NCI-H2107 treated with DMSO at 0.1 percent for 48 hours (cell line): ENCODE data around the gene PHF3.
"Not testable (repeated sequence)": the region's sequence is repeated elsewhere in the genome, so short reads cannot be mapped to it uniquely, and the experiment has no call there.

Experiments
- DNase-seq: peaks from one replicate; lab custom pipeline; 2025; ENCODE audit not compliant: unreplicated experiment; lab: John Stamatoyannopoulos, UW

The PHF3 gene

DNA sequence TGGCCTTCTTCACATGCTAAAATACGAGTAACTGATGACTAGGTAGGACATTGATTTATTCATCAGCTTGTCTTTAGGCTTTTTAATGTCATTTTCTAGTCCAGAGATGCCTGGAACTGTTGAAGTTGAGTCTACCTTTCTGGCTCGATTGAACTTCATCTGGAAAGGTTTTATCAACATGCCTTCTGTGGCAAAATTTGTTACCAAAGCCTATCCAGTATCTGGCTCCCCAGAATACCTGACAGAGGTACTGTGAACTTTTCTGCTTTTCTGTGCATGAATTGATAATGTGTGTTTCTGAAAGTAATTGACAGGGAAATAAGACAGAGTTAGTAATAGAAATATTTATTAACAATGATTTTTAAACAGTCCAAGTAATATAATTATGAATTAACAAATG is 71.0 kb downstream of the PHF3 start:
- no peak for DNase-seq

DNA sequence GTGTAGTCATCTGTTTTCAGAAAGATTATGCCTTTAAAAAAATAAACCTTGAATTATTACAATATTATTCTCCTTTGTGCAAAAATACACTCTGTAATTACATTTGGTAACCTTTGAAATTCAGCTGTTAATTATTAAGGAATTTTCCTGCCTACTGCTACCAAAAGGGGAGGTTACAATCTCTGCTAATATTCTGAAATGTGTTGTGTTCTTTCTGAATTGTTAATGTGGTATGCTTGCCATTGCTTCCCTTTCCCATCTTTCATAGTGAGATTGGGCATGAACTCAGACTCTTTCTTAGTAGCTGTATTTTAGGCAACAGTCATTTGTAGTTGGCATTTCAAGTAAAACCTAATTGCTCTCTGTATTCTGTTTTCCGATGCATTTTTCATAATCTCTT is 73.0 kb downstream of the PHF3 start:
- DNase-seq, result no peak

DNA sequence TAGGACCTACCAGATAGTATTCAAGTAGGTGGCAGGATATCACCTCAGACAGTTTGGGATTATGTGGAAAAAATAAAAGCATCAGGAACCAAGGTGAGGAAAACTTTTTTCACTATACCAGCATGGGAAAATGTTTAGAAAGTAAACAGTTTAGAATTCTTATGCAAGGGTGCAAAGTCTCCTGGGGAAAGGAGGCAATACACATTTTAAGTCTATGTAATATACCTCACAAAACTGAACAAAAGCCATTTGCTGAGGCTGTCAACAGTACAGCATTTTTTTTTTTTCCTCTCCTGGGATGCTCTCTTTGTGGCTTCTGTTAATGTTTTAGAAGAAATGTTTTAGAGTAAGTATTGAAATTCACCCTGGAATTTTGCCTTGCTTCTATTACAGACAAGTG is 73.5 kb downstream of the PHF3 start:
- DNase-seq, result no peak

DNA sequence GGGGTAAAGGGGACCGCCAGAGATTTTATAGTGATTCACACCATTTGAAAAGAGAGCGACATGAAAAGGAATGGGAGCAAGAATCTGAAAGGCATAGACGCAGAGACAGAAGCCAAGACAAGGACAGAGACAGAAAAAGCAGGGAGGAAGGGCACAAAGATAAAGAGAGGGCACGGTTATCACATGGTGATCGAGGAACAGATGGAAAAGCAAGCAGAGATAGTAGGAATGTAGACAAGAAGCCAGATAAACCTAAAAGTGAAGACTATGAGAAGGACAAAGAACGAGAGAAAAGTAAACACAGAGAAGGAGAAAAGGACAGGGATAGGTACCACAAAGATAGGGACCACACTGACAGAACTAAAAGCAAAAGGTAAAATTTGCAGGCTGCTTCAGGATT is 77.7 kb downstream of the PHF3 start:
- no peak for DNase-seq

DNA sequence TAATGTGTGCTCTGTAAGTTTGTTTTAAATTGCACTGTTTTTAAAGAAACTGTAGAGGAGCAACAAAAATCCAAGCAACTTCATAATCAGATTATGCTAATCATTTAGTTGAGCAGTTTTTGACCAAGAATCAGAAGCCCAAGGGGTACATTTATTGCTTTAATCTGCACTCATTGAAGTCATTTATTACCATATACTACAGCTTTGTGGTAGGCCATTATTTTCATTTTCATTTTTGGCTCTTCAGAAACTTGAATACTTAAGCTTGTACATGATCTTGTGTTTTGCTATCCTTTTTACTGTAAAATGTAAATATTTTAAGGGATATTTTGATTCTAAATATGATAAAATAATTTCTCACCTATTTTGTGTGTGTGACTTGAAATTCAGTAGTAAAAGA is 78.5 kb downstream of the PHF3 start:
- no peak for DNase-seq

DNA sequence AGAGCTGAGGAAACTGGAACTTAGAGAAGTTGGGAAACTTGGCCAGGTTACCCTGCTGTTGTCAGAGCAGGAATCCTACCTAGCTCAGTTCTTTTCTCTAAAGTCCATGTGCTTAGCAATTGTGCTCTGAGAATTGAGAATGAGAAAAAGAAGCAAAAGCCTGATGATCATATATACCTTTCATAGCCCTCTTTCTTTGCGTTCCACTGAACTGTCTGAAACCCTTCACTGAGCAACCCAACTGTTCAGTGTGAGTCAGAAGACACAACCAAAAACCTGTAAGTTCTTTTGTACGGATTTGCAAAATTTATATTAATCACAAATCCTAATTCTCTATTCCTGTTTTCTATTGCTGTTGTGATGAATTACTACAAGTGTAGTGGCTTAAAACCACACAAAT is 80.6 kb downstream of the PHF3 start:
- DNase-seq, result no peak

DNA sequence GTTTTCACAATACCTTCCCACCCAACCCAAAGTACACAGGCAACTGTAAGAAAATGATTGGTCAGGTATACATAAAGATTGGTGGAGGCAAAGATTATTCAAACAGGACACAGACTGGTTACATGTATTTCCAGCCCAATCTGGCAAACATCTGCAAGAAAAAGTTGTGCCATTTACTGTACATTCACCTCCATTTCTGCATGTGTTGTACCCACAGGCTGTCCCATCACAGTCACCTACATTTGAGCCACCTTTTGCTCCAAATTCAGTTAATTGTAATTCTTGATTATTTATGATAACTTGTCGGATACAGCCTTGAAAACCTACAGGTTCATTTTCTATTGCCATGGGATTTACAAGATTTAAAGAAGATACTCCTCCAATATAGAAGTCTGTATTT is 85.6 kb downstream of the PHF3 start:
- DNase-seq, result no peak

DNA sequence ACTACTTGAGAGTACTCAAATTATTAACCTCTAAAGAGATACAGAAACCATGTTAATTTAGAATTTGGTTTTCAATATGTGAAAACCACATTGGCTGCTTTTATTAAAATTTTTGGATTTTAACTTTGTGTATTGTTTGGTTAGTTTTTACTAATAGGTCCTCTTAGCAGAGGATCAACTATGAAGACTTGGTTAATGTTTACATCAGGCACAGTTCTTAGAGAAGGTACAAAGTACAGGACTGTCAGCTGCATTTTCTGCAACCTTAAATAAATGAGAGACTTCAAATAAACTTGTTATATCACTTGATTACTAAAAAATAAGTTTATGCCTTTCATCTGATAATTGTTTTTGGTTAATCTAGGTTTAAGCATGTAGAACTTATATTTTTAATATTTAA is 89.1 kb downstream of the PHF3 start:
- no peak for DNase-seq

DNA sequence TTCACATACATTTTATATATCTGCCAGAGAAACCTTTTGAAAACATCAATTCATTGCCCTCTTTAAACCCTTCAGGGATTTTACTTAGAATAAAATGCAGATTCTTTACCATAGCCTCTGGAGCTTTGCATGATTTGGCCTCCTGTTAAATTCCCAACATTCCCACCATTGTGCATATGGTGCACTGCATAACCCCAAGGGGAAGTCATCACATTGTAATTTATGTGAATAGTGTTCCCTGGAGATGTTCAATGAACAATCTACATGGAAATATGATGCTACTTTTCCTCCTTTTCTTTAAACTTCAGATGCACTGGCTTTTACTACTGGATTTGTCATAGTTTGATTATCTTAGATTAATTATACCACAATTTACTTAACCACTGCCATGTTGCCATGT is 94.7 kb downstream of the PHF3 start:
- DNase-seq, result no peak

DNA sequence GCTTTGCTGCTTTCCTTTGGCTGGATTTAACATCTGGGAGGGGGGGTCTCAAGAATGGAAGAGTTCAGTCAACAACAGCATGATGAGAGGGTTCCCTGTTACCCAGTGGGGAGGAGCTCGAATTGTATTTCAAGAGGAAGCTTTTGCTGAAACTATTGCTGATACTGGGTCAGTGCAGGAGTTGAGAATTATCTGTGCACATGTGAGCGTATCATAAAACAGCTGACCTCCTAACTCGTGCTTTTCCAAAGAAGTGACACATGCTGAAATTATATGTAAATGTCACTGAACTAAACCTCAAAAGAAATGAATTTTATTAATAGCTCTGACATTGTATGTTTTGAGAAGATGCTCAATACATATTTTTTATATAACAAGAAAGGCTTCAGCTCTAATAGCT is 96.3 kb downstream of the PHF3 start:
- no peak for DNase-seq

DNA sequence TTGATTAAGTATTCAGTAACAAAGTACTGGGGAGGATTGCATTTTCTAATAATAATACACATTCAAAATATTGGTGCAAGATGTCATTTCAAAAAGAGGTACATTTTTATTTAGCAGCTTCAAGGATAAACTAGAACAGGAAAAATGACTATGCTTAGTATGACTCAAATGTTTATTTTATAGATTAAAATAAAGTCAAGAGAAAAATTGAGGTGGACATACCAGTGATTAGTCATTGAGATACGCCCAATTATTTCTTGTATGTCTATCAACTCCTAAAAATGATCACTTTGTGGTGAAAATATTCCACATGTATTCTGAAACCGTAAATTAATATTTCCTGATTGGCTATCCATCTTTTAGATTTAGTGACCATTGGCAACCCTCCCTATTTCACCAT is 96.7 kb downstream of the PHF3 start:
- DNase-seq, result no peak

DNA sequence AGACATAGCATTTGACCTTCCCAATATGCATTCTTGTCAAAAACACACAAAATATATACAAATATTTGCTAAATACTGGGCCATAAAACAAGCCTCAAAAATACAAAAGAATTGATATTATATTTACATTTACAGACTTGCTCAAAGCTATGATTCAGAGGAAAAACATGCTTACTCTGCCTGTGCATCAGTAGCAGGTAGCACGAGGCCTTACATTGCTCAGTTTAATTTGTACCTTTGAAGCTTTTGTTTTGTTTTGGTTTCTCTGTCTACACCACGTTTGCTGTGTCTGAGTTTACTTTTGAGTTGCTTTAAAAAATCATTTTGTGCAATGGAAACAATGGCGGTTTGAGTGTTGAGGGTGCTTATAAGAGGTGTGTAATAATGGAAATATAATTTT is 99.3 kb downstream of the PHF3 start:
- no peak for DNase-seq

DNA sequence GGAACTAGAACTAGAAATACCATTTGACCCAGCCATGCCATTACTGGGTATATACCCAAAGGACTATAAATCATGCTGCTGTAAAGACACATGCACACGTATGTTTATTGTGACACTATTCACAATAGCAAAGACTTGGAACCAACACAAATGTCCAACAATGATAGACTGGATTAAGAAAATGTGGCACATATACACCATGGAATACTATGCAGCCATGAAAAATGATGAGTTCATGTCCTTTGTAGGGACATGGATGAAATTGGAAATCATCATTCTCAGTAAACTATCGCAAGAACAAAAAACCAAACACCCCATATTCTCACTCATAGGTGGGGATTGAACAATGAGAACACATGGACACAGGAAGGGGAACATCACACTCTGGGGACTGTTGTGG is 102.6 kb downstream of the PHF3 start:
- DNase-seq, result not testable (repeated sequence)

DNA sequence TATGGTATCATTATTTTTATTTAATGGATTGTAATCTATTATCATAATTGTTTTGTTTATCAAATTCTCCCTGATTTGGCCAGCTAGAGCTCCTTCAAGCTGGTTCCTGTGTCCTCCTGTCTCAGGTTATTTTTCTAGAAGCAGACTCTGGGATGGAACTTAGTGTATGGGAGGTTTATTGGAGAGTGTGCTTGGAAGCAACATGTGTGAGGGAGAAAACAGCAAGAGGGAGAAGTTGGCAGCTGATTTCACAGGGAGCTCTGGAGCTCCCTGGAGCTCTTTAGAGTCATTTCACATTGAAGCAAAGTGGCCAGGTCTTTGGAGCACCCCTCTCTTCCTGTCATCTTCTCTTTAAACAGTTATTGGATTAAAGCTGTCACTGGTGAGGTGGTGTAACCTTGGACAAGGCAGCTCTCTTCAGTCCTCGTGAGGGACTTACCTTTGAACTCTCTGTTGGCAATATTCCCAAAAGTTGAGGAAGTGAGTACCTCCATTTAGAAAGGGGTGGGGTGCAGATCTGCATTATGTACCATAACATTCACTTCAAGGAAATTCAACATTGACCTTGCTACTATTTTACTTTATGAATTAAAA is 103.6 kb downstream of the PHF3 start:
- DNase-seq, result no peak

DNA sequence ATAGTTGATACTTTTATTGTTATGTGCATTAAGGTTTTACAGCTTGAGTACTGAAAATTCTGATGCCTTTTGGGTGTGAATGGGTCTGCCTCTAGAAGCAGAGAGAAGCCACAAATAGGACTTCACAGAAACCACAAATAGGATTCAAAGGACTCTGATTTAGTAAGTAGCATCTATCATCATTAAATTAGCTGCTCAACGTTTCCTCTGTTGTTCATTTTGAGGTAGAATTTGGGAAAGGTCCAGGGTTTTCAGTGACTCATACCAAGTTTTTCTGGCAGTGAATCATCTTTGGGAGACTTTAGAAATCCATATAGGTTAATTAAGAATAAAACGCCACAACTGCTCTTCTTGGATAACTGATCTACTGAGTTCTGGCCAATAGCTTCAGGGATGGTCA is 105.1 kb downstream of the PHF3 start:
- DNase-seq, result no peak

DNA sequence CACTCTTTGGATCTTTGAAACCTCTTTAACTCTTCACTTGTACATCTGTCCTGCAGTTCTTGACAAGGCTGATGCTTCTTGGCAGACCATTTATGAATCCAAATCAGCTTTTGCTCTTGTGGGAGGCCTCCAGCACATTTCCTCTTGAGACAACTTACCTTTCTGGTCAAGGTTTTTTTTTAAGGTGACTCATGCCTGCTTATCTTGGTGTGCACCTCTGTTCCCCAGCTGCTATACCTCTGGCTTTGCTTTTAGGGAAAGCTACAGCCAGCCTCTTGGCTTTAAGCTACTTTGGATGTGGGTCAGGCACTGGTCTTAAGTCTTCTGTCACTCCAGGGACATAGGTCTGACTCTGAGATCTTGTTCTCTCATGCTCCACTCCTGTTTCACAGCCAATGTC is 106.5 kb downstream of the PHF3 start:
- no peak for DNase-seq

DNA sequence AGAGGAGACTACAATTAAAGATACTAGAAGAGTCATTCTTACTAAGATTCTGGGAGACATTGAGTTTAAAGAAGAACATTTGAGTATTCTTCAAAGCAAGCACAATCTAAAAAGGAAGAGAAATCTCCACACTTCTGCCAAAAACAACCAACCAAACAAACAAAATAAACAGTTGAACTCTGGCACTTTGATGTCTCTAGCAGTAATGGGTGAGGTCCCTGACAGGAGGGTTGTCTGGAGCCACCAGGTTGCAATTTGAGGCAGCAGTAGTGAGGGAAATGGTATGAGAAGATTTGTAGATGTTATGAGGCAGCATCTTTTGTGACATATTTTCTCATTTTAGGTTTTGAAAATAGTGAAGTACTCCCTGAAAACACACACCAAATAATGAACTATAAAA is 108.1 kb downstream of the PHF3 start:
- DNase-seq, result no peak

DNA sequence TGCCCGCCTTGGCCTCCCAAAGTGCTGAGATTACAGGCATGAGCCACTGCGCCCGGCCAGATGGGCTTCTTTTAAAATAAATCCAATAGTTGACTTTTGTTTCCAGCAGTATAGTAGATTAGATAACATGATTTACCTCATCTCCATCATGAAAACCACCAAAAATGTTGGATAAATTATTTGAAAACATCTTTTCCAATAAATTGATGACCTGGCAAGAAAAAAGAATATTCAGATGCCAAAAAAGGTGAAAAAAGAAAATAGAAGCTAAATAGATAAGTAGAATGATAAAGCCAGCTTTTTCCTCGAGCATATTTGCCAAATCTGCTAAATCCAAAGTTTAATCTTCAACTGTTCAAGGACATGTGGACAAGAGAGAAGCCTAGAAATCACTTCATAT is 109.2 kb downstream of the PHF3 start:
- no peak for DNase-seq

DNA sequence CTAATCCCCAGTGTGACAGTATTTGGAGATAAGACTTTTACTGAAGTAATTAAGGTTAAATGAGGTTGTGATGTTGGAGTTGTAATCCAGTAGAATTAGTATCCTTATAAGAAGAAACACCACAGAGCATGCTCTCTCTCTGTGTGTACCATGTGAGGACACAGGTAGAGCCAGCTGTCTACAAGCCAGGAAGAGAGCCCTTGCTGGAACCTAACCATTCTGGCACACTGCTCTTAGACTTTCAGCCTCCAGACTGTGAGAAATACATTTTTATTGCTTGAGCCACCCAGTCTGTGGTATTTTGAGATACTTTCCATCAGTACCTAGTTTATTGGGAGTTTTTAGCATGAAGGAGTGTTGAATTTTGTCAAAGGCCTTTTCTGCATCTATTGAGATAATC is 110.2 kb downstream of the PHF3 start:
- no peak for DNase-seq

DNA sequence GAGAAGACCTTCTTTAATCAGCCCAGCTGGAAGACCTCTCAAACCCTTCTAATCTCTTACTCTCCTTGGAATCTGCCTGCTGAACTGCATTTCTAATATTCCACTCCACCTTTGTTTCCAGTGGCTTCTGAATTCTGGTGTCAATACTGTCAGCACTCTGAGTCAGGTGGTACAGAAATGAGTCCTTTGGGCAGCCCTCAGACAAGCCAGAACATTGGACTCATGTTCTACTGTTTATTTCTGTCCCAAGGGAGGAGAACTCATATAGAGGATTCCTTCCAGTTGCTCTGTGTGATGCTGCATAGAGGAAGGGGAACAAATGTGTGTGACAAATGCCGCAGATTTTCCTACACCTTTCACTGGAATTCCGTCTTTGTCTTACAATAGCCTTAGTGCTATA is 114.8 kb downstream of the PHF3 start:
- DNase-seq, result no peak

DNA sequence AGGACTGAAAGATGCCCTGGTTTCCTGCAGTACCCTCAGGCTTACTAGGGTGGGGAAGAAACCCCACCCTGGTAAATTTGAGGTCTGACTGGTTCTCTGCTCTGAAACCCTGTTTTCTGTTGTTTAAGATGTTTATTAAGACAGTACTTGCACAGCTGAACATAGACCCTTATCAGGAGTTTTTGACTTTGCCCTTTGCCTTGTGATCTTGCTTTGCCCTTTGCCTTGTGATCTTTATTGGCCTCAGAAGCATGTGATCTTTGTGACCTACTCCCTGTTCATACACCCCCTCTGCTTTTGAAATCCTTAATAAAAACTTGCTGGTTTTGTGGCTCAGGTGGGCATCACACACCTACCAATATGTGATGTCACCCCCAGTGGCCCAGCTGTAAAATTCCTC is 121.7 kb downstream of the PHF3 start:
- DNase-seq, result not testable (repeated sequence)

DNA sequence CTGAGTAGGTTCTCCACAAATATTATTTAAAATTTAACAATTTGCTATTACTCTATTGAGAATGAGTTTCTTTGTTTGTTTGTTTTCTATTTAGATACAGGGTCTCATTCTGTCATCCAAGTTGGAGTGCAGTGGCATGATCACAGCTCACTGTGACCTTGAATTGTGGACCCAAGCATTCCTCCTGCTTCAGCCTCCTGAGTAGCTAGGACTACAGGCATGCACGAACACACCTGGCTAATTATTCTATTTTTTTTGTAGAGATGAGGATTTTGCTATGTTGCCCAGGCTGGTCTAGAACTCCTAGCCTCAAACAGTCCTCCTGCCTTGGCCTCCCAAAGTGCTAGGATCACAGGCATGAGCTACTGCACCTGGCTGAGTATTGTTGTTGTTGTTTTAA is 122.2 kb downstream of the PHF3 start:
- no peak for DNase-seq

DNA sequence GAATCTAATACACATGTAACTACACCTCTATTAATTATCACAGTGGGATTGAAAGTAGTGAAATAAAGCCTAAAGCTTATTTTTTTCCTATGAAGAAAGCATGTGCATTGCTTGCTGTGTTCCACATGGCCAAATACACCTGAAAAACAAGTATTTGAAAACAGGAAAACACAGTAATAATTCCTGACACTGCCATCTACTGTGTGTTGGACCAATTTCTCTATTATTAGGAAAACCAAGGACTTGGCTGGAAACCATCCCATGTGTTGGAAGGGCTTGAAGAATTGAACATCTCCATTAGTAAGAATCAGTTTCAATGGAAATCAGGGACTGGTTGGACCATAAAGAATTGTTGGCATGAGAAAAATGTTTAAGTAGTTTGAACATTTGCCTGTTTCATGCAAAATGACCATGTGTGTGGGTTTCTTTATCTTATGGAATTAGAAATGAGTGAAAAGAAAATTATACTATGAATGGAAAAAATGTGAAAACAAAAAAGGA is 124.1 kb downstream of the PHF3 start:
- DNase-seq, result no peak

DNA sequence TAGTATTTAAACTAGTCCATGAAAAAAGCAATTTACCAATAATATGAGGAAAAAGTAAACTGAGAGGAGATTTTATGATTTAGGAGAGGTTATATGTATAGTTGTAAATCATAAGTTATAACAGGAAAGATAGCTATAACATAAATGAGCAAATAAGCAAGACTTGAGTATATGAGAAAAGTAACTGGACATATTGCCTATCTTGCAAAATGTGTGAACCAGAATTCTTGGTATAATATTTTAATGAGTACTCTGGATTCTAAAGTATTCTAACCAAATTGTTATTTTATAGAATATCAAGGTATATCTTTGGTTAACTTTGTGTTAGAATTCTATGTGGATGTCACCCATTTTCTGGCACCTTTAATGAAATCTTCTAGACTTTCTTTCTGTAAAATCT is 124.6 kb downstream of the PHF3 start:
- DNase-seq, result no peak
